K562 (cell line): ENCODE results near the gene DOCK1.

ENCODE experiments used
- JUN ChIP-seq, 2 experiments: sonication (generic) in 1 of 2; formaldehyde crosslinking in 1 of 2; IDR thresholded peaks; 2 replicates each; pipeline versions ENCODE4 v1.6.1 to v1.8.0; 2012 to 2022; ENCODE audit warnings: borderline replicate concordance in 2 of 2, mild to moderate bottlenecking in 2 of 2, improper control_type of control experiment in 1 of 2, low read depth in 1 of 2, low read length in 1 of 2, missing genetic modification reagents in 1 of 2
- JUNB ChIP-seq: fragments of 450-650 bp; formaldehyde crosslinking; conservative IDR thresholded peaks from 2 replicates; pipeline ENCODE4 v1.4.0; 2020; ENCODE audit warnings: mild to moderate bottlenecking
- TF ChIP-seq, protein P1 (sequence below): fragments of 450-650 bp; formaldehyde crosslinking; IDR thresholded peaks from 2 replicates; pipeline ENCODE4 v1.4.0; 2022; ENCODE audit warnings: mild to moderate bottlenecking, moderate library complexity
- TF ChIP-seq, protein P2 (sequence below): sonication (generic); formaldehyde crosslinking; IDR thresholded peaks from 2 replicates; pipeline ENCODE4 v1.9.0; 2022; ENCODE audit warnings: mild to moderate bottlenecking, missing genetic modification reagents

DNA sequence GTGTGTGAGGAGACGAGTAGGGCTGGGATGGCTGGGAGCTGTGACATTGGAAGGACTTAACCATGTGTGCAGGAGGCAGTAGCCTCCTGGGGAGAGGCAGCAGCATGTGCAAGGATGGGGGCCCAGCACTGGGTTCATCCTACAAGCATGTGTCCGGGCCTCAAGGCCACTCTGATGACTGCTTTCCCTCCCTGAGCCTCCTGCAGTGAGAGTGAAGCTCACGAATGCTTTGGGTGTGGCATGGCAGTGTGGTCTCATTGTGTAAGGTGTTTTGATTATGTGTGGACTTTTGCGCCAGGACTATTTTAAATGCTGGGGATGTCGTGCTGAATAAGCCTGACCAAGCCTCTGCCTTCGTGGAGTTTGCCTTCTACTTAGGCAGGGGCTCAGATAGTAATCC, 413.2 kb downstream of the DOCK1 start:
- no peak for TF ChIP-seq JUN (IDR thresholded peaks at IDR 0.05; ENCODE audit: borderline replicate concordance, low read depth, low read length)
- TF ChIP-seq JUN (CRISPR knock-in tag; IDR thresholded peaks at IDR 0.05; ENCODE audit: borderline replicate concordance): no peak
- TF ChIP-seq, protein P1, sequence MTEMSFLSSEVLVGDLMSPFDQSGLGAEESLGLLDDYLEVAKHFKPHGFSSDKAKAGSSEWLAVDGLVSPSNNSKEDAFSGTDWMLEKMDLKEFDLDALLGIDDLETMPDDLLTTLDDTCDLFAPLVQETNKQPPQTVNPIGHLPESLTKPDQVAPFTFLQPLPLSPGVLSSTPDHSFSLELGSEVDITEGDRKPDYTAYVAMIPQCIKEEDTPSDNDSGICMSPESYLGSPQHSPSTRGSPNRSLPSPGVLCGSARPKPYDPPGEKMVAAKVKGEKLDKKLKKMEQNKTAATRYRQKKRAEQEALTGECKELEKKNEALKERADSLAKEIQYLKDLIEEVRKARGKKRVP: no peak
- TF ChIP-seq, protein P2, sequence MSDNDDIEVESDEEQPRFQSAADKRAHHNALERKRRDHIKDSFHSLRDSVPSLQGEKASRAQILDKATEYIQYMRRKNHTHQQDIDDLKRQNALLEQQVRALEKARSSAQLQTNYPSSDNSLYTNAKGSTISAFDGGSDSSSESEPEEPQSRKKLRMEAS: no peak
- no peak for TF ChIP-seq JUNB (CRISPR knock-in tag)
